GM23338 (cell line): ENCODE data around the gene KRT2.

Experiments used
- CREB1 ChIP-seq: fragments of 250-450 bp; sonication (Bioruptor Pico); IDR thresholded peaks from 2 replicates; pipeline ENCODE4 v1.5.0; 2020; ENCODE audit warnings: low read depth, mild to moderate bottlenecking, moderate library complexity
- CTCF ChIP-seq, 2 experiments: fragments of 200-600 bp in 1 of 2; sonication (generic) in 1 of 2; conservative IDR thresholded peaks; 2 replicates each; pipeline versions ENCODE4 v1.5.1 to v1.6.1; 2016 to 2017; ENCODE audit warnings: antibody characterized with exemption in 2 of 2, low read depth in 2 of 2, mild to moderate bottlenecking in 2 of 2, moderate library complexity in 1 of 2
- ETS1 ChIP-seq: IDR thresholded peaks from 2 replicates; pipeline ENCODE4 v1.6.1; 2016; ENCODE audit warnings: antibody characterized with exemption
- EZH2 ChIP-seq: fragments of 200-600 bp; sonication (generic); IDR thresholded peaks from one replicate; pipeline ENCODE4 v1.8.0; 2017; ENCODE audit warnings: antibody characterized with exemption, mild to moderate bottlenecking, low read depth; ENCODE audit not compliant: unreplicated experiment
- EZH2phosphoT487 ChIP-seq: fragments of 200-600 bp; sonication (generic); IDR thresholded peaks from one replicate; pipeline ENCODE4 v1.8.1; 2018; ENCODE audit warnings: antibody characterized with exemption; ENCODE audit not compliant: unreplicated experiment
- JUNB ChIP-seq: IDR thresholded peaks from one replicate; pipeline ENCODE4 v1.6.1; 2016; ENCODE audit warnings: antibody characterized with exemption; ENCODE audit not compliant: unreplicated experiment
- NANOG ChIP-seq: IDR thresholded peaks from 2 replicates; pipeline ENCODE4 v1.6.1; 2016; ENCODE audit warnings: antibody characterized with exemption, borderline replicate concordance
- POLR2AphosphoS5 ChIP-seq: IDR thresholded peaks from 2 replicates; pipeline ENCODE4 v1.6.1; 2016; ENCODE audit warnings: antibody characterized with exemption, low read depth
- REST ChIP-seq: IDR thresholded peaks from one replicate; pipeline ENCODE4 v1.6.1; 2018; ENCODE audit warnings: antibody characterized with exemption; ENCODE audit not compliant: unreplicated experiment
- STAT1 ChIP-seq: IDR thresholded peaks from one replicate; pipeline ENCODE4 v1.6.1; 2016; ENCODE audit warnings: antibody characterized with exemption; ENCODE audit not compliant: unreplicated experiment
- ZNF114 ChIP-seq: fragments of 250-450 bp; sonication (Bioruptor Pico); IDR thresholded peaks from 2 replicates; pipeline ENCODE4 v1.5.0; 2020; ENCODE audit warnings: mild to moderate bottlenecking, moderate library complexity
- ZNF462 ChIP-seq: fragments of 250-450 bp; sonication (Bioruptor Pico); IDR thresholded peaks from 2 replicates; pipeline ENCODE4 v1.5.0; 2020; ENCODE audit warnings: mild to moderate bottlenecking, moderate library complexity

- TF ChIP-seq EZH2 (no peak), CTCF (conservative IDR thresholded peaks at IDR 0.05; ENCODE audit: low read depth in 2 of 2) (no peak), EZH2phosphoT487 (no peak), POLR2AphosphoS5 (no peak), NANOG (no peak), ZNF462 (CRISPR knock-in tag) (no peak), REST (no peak), STAT1 (no peak), CREB1 (CRISPR knock-in tag) (no peak), ETS1 (no peak), JUNB (no peak), ZNF114 (CRISPR knock-in tag) (no peak)
These were observed 23.2 kb downstream of the KRT2 start for GRCh38 chr12:52628841-52629240.
